ENCODE measurements around the gene TPM2.

DNA sequence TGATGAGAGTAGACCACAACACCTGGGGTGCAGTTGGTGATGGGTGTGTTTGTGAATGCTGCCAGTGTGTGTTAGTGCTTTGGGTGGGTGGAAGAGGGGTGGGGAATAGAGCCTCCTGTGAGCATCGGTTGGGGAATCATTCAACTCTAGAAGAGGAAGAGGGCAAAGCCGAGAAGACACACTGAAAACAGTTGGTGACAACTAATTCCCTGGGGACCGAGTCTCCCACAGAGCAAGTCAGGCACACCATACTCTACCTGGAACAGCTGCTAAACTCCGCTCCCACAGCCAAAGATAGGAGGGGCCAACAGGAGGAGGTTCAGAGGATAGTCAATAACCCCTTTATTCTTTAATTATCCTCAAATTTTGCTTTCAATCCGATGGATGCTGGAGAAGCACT, 23.2 kb downstream of the TPM2 start:
- TF ChIP-seq, protein P1, sequence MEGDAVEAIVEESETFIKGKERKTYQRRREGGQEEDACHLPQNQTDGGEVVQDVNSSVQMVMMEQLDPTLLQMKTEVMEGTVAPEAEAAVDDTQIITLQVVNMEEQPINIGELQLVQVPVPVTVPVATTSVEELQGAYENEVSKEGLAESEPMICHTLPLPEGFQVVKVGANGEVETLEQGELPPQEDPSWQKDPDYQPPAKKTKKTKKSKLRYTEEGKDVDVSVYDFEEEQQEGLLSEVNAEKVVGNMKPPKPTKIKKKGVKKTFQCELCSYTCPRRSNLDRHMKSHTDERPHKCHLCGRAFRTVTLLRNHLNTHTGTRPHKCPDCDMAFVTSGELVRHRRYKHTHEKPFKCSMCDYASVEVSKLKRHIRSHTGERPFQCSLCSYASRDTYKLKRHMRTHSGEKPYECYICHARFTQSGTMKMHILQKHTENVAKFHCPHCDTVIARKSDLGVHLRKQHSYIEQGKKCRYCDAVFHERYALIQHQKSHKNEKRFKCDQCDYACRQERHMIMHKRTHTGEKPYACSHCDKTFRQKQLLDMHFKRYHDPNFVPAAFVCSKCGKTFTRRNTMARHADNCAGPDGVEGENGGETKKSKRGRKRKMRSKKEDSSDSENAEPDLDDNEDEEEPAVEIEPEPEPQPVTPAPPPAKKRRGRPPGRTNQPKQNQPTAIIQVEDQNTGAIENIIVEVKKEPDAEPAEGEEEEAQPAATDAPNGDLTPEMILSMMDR (IDR thresholded peaks at IDR 0.05), result no peak
- no peak for TF ChIP-seq EZH2phosphoT487 (IDR thresholded peaks at IDR 0.05)

Measured in neural progenitor cell (in vitro differentiated cells).